ENCODE measurements around the gene PC.

Gene PC

GRCh38 chr11:66861038-66861773 is 97.0 kb downstream of the PC start:
- DNase-seq (ENCODE audit: low read depth), result no peak
- no peak for TF ChIP-seq CTCF (IDR thresholded peaks at IDR 0.05; ENCODE audit: insufficient read depth, low read depth, low read length, missing control alignments)
- no peak overlapping the region for H3K4me3 ChIP-seq (ENCODE audit: low read length)

- no peak overlapping the region for H3K4me3 ChIP-seq (ENCODE audit: low read length)
- TF ChIP-seq CTCF (IDR thresholded peaks at IDR 0.05; ENCODE audit: insufficient read depth, low read depth, low read length, missing control alignments), result no peak
- no peak for DNase-seq (ENCODE audit: low read depth)
Measured at GRCh38 chr11:66860449-66860831, 97.7 kb downstream of the PC start.

- H3K4me3 ChIP-seq (ENCODE audit: low read length), result no peak overlapping the region
- DNase-seq (ENCODE audit: low read depth), result no peak
- no peak for TF ChIP-seq CTCF (IDR thresholded peaks at IDR 0.05; ENCODE audit: insufficient read depth, low read depth, low read length, missing control alignments)
Measured at GRCh38 chr11:66859686-66860448, 98.3 kb downstream of the PC start.

- no peak for DNase-seq (ENCODE audit: low read depth)
- TF ChIP-seq CTCF (IDR thresholded peaks at IDR 0.05; ENCODE audit: insufficient read depth, low read depth, low read length, missing control alignments), result no peak
- H3K4me3 ChIP-seq (ENCODE audit: low read length), result no peak overlapping the region
Measured at GRCh38 chr11:66858939-66859685, 99.1 kb downstream of the PC start.

GRCh38 chr11:66858186-66858938 is 99.8 kb downstream of the PC start:
- TF ChIP-seq CTCF (IDR thresholded peaks at IDR 0.05; ENCODE audit: insufficient read depth, low read depth, low read length, missing control alignments), result no peak
- DNase-seq (ENCODE audit: low read depth), result no peak
- H3K4me3 ChIP-seq (ENCODE audit: low read length), result no peak overlapping the region

- peak; percentile 22 for DNase-seq (ENCODE audit: low read depth)
- H3K4me3 ChIP-seq (ENCODE audit: low read length), result peak overlapping the region; percentile 57
- no peak for TF ChIP-seq CTCF (IDR thresholded peaks at IDR 0.05; ENCODE audit: insufficient read depth, low read depth, low read length, missing control alignments)
Measured at GRCh38 chr11:66857927-66858185, 100.3 kb downstream of the PC start.

Measured in epithelial cell of esophagus (primary cell).